Left colon (tissue), 2 donors: ENCODE data around the gene DGCR6L. TPM values are rescaled to one million over a fixed set of nuclear protein-coding genes. Genes with fewer than 3 reads are reported as not detected.
A peak's percentile ranks its signal among the peaks of the same experiment; 100 is the strongest.
"Not testable (repeated sequence)": the region's sequence is repeated elsewhere in the genome, so short reads cannot be mapped to it uniquely, and the experiment has no call there.

ENCODE experiments used
- ATAC-seq: fragments of 200-7000 bp; cut with Tn5 transposase; one replicate; pipeline ENCODE4 v1.9.1; 2020; ENCODE audit warnings: mild to moderate bottlenecking, moderate library complexity
- DNase-seq, 2 donors: peaks; one replicate each; pipeline ENCODE4 v3.0.0-alpha.2; 2020
- intact Hi-C, 2 donors: fragments of 100-400 bp; cut with DNase I in 1 of 2; cut with micrococcal nuclease in 1 of 2; formaldehyde crosslinking; loops; one replicate each; pipeline versions ENCODE4 v1.11.2 to v1.14.0; 2022; cut with DNase I, micrococcal nuclease
- total RNA-seq, 2 donors: library from RNA; stranded (reverse); fragmentation: NEBNext Ultra II Directional; extraction: Animal tissue kit (Norgen Biotek cat#: 25700); gene quantifications; one replicate each; pipeline ENCODE4 v1.2.1, GENCODE V29; 2021
- donor health status: DM: no; HTN: no; CAD: no.
- donor health status: DM: yes; HTN: yes; CAD: no.

Gene DGCR6L
- total RNA-seq, 2 donors from 2014 or later, result 25.7 to 26.1 TPM

- ATAC-seq (peak; percentile 56), DNase-seq (peak in 1 of 2 donors; percentile 8)
- intact Hi-C loops, result not testable (repeated sequence)
Measured at GRCh38 chr22:20313306-20314077, 6.4 kb downstream of the DGCR6L start.

- intact Hi-C loops, result no loop called here
- no peak for ATAC-seq
- peak in 1 of 2 donors; percentile 18 for DNase-seq
Measured at GRCh38 chr22:20312396-20313191, 7.3 kb downstream of the DGCR6L start.

GRCh38 chr22:20311249-20312062 lies 8.4 kb downstream of the DGCR6L start:
- ATAC-seq, intact Hi-C loops: not testable (repeated sequence)
- DNase-seq, result peak in 1 of 2 donors; percentile 12

- ATAC-seq, intact Hi-C loops: not testable (repeated sequence)
- DNase-seq, result peak in 1 of 2 donors; percentile 5
Measured at GRCh38 chr22:20310773-20311172, 9.1 kb downstream of the DGCR6L start.

- DNase-seq, result peak in 1 of 2 donors; percentile 0
- ATAC-seq, intact Hi-C loops: not testable (repeated sequence)
Measured at GRCh38 chr22:20310180-20310579, 9.7 kb downstream of the DGCR6L start.

GRCh38 chr22:20308806-20309650 lies 10.8 kb downstream of the DGCR6L start:
- ATAC-seq, intact Hi-C loops: not testable (repeated sequence)
- peak in 1 of 2 donors; percentile 15 for DNase-seq

GRCh38 chr22:20307448-20308447 lies 12.1 kb downstream of the DGCR6L start:
- ATAC-seq, intact Hi-C loops: not testable (repeated sequence)
- DNase-seq, result peak in 1 of 2 donors; percentile 13

- DNase-seq, ATAC-seq, intact Hi-C loops: not testable (repeated sequence)
Measured at GRCh38 chr22:20306646-20307447, 13.0 kb downstream of the DGCR6L start.

- ATAC-seq (no peak), DNase-seq (no peak)
- intact Hi-C loops, result no loop called here
Measured at GRCh38 chr22:20305894-20306645, 13.8 kb downstream of the DGCR6L start.

GRCh38 chr22:20305230-20305893 lies 14.5 kb downstream of the DGCR6L start:
- DNase-seq, ATAC-seq, intact Hi-C loops: not testable (repeated sequence)

- DNase-seq, result no peak
- intact Hi-C loops, result no loop called here
- ATAC-seq, result no peak
Measured at GRCh38 chr22:20304646-20305045, 15.2 kb downstream of the DGCR6L start.

- intact Hi-C loops, ATAC-seq, DNase-seq: not testable (repeated sequence)
Measured at GRCh38 chr22:20303229-20303534, 16.7 kb downstream of the DGCR6L start.

- ATAC-seq, result no peak
- intact Hi-C loops, result no loop called here
- DNase-seq, result no peak
Measured at GRCh38 chr22:20302438-20303228, 17.2 kb downstream of the DGCR6L start.

GRCh38 chr22:20299746-20300136 lies 20.1 kb downstream of the DGCR6L start:
- no peak for DNase-seq
- intact Hi-C loops, result no loop called here
- peak; percentile 31 for ATAC-seq
